ELF-1 (cell line): ENCODE data around the gene FAM98A.

Experiments used
- DNase-seq: peaks from one replicate; pipeline ENCODE4 v3.0.0-alpha.2; 2016; ENCODE audit warnings: low read depth, low spot score

Gene FAM98A

DNA sequence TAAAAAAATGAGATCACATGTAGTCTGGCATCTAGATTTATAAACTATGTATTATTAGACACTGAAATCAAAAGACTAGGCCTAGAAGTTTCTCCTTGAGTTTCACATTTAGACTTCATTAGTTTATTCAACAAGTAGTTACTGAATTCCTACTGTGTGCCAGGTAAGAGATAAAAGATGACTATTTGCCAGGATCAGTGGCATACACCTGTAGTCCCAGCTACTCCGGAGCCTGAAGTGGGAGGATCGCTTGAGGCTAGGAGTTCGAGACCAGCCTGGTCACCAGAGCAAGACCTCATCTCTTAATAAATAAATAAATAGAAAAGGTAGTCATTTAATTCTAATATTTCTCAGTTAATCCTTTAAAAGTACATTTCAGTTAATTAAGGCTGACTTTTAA, 2.1 kb downstream of the FAM98A start:
- DNase-seq, result no peak

DNA sequence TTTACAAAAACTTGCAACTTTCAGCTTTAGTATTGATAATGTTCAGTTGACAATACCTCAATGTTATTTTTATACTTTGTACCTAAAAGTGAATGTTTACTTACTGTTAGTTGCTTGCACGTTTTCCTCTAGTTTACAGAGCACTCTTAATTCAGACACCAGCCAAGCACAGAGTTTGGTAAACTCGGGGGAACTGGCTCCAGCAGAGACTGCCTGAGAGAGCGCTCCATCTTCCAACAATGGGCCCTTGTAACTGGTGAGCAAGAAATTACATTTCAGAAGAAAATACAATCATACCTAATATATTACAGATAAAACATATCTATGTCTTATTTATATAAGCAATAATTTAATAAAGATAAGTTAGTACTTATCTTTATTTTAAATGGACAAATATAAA, 3.7 kb downstream of the FAM98A start:
- DNase-seq, result no peak

DNA sequence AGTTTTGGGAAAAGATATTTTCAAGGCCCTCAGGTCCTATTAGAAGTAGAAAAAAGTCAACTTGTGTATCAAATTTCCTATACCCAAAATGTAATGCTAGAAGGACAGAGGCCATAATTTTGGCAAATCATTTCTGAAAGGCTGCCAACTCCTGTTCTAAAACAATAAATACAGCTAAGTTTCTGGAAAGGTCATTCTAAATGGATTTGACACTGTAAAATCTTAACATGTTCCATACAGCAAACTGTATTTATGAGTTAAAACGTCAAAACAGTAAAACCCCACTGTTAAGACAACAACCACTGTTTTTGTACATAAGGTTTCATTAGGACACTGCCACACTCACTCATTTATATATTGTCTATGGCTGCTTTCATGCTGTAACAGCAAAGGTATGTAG, 9.7 kb downstream of the FAM98A start:
- DNase-seq, result no peak

DNA sequence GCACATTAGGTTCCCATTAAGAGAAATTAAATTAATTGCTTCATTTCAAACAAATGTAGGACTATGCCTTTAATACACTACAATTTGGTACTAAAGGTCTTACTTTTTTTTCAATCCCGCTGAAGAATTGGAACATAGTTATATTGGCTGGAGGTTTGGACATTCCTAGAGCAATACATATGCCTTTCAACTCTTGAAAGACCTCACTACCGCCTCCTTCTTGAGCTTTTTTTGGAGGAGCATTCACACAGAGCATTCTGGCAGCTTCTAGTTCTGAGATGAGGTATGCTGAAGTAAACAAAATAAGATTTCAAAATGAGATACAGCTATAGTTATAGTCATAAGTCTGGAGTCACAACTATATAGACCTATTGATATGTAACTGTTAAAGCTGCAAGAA, 10.9 kb downstream of the FAM98A start:
- no peak for DNase-seq

DNA sequence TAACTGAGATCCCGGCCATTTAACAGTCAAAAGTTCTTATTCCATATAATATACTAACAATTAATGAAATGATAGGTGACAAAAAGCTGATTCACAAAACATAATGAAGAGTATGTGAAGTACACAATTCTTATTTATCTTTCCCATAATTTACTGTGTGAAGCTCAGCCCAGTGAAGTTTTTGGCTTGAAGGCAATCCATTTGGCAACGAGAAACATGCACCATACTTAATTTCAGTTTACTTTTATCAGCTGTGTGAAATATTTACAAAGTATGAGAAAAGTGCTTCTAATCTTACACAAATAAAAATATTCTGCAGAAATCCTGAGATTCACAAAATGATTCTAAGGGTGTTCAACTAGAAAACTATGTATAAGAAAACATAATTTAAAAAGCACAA, 12.3 kb downstream of the FAM98A start:
- no peak for DNase-seq

DNA sequence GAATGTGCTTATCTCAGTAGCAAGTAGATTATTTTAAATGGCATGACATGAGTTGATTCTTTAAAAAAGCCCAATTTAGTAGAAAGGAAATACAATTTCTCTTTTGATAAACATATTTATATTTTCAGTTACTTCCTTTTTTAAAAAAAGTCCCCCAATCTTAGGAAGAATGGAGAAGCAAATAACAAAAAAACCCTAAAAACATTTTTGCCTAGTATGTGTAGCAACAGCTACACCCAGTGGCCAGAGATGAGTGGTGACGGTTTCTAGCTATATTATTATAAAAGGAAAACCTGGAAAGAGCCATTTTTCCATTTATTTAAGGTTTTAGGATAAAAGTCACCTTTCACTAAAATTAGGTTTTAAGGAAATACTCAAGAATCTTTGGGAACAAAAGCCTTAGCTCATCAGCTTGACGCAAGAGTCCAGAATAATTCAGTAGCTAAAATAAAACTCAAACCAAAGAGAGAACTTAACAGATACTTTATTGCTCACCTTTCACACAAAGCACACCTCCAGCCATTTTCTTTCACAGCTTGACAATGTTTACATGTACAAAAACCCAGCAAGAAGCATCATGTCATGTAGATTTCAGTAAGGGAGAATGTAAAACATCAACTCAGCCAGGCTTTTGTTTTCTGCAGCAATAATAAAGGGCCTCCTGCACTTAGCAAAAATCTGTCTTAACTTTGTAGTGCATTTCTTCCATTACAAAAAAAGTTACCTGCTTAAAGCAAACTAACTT, 15.7 kb downstream of the FAM98A start:
- no peak for DNase-seq

DNA sequence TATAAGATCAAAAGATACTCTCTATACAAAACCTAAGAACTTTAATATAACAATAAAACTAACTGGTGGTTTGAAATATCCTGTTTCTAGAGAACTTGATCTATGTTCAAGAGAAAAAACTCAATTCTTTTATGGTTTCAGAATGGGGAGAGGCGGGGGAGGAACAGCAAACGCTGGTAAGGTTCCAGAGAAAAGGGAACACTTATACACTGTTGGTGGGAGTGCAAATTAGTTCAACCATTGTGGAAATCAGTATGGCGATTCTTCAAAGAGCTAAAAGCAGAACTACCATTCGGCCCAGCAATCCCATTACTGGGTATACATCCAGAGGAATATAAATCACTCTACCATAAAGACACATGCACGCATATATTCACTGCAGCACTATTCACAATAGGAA, 17.2 kb downstream of the FAM98A start:
- DNase-seq, result no peak

DNA sequence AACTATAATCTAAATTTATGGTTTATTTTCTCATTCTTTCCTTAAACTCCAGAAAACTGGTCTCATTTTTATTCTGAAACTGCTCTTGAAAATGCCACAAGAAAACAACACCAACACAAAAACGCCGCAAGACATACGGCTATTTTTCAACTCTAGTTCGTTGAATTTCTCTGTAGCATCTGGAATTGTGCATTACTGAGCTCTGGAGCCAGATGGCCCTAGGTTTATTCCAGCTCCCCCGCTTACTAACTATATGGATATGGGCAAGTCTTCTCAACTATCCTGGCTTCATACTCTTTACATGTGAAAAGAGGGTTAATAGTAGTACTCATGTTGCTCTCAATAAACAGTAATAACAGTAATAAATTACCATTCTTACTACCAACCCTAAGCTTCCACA, 19.9 kb downstream of the FAM98A start:
- DNase-seq, result no peak

DNA sequence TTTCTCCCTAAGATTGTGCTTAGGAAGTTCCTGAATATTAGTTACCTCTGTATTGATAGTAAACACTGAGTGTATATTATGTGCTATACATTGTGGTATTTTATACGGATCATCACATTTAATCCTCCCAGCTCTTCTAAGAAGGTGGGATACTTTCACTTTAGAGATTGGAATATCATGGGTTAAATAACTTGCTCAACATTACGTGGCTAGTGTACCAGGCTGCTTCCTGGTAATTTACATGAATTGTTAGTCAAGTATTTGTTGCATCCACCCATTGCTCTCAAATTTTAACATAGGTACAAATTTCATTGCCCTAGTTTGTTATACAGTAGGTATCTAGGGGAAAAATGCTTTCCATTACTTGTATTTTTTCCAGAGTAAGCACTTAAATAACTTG, 21.4 kb downstream of the FAM98A start:
- DNase-seq, result no peak

DNA sequence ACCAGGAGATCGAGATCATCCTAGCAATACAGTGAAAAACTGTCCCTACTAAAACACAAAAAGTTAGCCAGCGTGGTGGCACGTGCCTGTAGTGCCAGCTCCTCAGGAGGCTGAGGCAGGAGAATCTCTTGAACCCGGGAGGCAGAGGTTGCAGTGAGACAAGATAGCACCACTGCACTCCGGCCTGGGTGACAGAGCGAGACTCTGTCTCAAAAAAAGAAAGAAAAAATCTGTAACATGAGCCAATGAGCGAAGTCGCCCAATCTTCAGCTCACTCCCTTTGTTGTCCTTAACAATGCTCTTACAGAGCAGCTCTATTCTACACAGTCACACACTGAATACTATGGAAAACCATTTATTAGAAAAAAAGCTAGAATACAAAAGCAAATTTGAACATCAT, 22.0 kb downstream of the FAM98A start:
- DNase-seq, result no peak

DNA sequence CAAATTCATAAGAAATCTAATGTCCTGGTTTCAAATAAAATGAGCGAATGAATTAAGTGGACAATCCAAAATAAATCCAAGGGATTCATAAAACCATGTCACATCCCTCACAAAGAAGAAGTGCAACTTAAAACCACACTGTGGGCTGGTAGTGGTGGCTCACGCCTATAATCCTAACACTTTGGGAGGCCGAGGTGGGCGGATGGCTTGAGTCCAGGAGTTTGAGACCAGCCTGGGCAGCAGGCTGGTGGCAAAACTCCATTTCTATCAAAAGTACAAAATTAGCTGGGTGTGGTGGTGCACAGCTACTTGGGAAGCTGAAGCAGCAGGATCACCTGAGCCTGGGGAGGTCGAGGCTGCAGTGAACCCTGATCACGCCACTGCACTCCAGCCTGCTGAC, 25.4 kb downstream of the FAM98A start:
- no peak for DNase-seq

DNA sequence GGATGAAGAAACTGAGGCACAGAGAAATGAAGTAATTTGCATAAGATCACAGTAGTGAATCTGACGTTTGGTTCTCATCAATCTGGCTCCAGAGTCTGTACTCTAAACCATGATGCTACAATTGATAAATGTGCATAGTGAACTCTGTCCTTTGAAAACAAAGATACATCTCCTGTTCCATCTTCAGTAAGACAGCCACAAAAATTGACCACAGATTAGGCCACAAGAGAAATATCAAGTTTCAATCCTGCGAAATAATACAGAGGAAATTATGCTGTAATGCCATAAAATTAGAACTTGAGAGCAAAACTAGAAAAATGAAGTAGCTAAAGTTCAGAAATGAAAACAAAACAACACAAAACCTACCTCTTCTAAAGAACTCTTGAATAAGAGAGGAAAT, 28.4 kb downstream of the FAM98A start:
- no peak for DNase-seq

DNA sequence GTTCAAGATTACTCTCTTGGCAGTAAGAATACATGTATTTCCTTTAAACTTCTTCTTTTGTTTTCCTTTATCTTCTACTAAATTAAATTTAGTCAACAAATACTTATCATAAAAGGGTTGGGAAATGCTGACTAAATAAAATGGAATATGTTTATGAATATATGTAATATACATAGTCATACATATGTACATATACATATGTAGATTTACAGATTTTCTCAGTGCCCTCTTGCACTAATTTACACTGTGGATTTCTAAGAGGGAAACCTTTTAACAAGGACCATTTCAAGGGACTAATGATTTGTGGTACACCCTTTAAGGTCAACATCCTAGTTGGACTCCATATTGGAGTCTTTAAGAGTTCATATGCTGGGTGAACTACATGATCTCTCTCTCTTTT, 37.2 kb downstream of the FAM98A start:
- no peak for DNase-seq

DNA sequence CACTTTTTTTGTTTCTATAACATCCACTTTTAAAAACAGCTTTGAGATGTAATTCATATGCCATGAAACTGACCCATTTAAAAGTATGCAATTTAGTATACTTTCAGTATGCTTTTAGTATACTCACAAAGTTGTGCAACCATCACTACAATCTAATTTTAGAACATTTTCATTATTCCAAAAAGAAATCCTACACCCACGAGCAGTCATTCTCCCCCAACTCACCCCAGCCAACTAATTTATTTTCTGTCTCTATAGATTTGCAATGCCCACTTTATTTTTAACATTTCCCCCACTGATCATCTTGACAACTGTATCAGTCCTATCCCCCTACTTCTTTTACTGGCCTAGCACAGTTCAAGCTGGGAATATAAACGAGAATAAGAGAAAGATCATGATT, 39.1 kb downstream of the FAM98A start:
- DNase-seq, result no peak

DNA sequence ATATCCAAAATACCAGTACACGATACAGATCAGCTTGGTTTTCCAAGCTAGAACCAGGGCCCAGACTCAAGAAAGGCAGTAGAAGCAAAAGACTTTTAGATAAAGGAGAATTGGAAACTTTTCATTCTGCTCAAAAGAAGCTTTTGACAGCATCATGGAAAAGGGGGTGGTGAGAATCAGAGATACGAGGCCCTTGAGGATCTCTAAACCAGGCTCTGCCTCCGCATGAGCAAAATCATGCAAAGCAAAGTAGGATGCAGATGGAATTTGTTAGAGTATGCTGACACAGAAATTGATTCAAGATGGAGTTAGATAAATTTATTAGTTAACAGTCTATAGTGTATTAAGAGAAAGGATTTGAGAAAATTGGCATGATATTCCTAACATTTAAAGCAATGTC, 39.8 kb downstream of the FAM98A start:
- no peak for DNase-seq

DNA sequence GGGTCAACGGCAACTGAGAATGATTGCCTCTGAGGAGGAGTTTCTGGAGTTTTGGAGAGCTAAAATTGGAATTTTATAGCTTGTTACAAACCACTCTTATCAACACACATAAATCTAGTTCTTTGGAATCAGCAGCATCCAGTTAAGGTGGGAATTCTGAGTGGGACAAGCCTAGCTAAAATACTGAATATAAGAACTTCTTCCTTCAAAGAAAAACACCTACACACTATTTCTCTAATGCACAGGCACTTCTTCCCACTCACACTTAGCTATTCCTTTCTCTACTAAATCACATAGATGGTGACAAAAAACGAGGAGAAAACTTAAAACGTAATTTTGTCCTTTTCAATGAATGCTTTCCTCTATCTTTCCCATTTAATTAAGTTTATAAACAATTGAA, 43.4 kb downstream of the FAM98A start:
- DNase-seq, result no peak

DNA sequence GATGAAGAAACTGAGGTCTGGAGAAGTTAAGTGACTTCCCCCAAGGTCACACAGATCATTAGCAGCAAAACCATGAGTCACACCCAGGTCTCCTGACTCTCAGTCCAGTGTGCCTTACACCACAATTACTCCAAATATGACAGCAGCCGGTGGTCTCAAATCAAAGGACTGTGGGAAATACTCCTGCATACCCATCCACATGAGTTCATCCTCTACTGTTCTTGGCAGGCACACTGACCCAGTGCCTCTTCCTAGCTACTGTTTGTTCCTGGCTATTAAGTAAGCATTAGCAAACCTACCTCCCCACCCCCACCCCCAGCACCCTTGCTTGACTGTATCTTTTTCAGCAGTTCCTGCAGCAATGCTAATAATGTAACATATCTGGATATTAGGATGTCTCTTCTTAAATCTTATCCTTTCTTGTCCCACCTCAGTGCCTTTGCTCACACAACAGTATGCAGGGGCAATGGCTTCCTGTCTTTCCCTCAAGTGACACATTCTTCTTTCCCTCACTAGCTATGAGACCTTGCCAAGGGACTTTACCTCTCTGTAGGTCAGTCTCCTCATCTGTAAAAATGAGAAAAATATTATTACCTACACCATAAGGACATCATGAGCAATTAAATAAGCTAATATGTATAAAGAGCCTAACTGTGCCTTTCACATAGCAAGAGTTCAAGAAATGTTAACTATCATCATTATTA, 46.2 kb downstream of the FAM98A start:
- DNase-seq, result no peak

DNA sequence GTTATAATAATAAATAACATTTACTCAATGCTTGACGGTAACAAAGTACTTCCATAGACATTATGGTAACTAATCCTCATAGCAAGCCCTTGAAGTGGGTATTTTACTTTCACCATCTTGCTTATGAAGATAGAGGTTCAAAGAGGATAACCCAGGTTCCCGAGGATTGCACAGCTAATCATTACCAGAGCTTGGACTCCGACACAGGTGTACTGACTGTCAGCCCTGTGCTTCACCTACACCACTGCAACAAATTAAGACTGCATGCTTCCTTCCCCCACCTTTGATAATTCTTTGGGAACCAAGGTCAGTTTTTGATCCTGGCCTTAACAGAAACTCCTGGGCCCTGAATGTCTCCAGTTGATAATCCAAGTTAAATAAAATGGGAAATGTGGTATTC, 48.9 kb downstream of the FAM98A start:
- DNase-seq, result no peak

DNA sequence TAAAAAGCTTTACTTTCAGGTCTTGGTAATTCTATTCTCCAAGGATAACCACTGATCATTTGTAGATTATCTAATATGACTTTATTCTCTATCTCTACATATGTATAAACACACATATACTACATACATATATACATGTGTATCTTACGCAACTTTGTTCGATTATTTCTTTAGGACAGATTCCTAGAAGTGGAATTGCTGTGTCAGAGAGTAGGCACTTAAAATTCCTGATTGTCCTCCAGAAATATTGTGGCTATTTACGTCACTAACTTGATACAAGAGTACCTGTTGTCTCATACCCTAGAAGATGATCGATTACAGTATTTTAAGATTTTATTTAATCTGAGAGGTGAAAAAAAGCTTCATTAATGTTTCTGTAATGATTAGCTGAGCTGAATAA, 57.9 kb downstream of the FAM98A start:
- no peak for DNase-seq

DNA sequence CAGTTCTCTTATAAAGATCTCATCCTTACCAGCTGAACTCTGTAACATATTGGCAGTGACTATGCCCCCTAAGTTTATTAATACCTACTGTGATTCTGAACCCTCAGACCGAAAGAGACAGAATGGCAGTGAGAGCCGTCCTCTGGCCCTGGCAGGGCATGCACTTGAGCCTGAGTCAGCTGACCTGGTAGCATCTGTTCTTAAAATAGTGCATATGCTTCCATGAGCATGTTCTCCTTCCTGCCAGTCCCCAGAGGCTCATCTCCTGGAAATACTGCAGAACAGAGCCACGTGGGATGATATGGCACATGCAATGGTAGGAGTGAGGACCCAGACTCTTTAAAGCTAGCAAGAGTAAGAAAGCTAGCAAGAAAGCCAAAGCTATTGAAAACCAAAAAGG, 63.7 kb downstream of the FAM98A start:
- DNase-seq, result no peak
